Neural progenitor cell (in vitro differentiated cells): ENCODE results near the gene SH3TC1. TPM values are rescaled to one million over a fixed set of nuclear protein-coding genes. Genes with fewer than 3 reads are reported as not detected.

Experiments
- DNase-seq: peaks from one replicate; pipeline ENCODE4 v3.0.0-alpha.2; 2016; ENCODE audit warnings: low spot score
- H2AFZ ChIP-seq: fragments of 200-600 bp; sonication (generic); replicated peaks from 2 replicates; pipeline ENCODE4 v1.6.1; 2016; ENCODE audit warnings: antibody characterized with exemption
- H3F3A ChIP-seq: fragments of 200-600 bp; sonication (generic); 2 replicates; pipeline ENCODE4 v1.6.1; 2016; ENCODE audit warnings: antibody characterized with exemption, low read depth
- H3K27ac ChIP-seq: fragments of 200-600 bp; sonication (generic); 2 replicates; pipeline ENCODE4 v1.5.1; 2016; ENCODE audit warnings: mild to moderate bottlenecking
- H3K27me3 ChIP-seq: fragments of 200-600 bp; sonication (generic); 2 replicates; pipeline ENCODE4 v1.6.1; 2016; ENCODE audit warnings: mild to moderate bottlenecking, moderate library complexity
- H3K36me3 ChIP-seq: fragments of 200-600 bp; sonication (generic); 2 replicates; pipeline ENCODE4 v1.5.1; 2016
- H3K4me1 ChIP-seq: fragments of 200-600 bp; sonication (generic); 2 replicates; pipeline ENCODE4 v1.6.1; 2016; ENCODE audit warnings: mixed run types
- H3K4me2 ChIP-seq: fragments of 200-600 bp; sonication (generic); 2 replicates; pipeline ENCODE4 v1.6.1; 2016
- H3K4me3 ChIP-seq: fragments of 200-600 bp; sonication (generic); 2 replicates; pipeline ENCODE4 v1.5.1; 2016
- H3K79me2 ChIP-seq: fragments of 200-600 bp; sonication (generic); 2 replicates; pipeline ENCODE4 v1.6.1; 2016; ENCODE audit warnings: low read depth
- H3K9ac ChIP-seq: fragments of 200-600 bp; sonication (generic); 2 replicates; pipeline ENCODE4 v1.6.1; 2016
- H3K9me3 ChIP-seq: fragments of 200-600 bp; sonication (generic); 2 replicates; pipeline ENCODE4 v1.5.1; 2016; ENCODE audit warnings: low read depth
- H4K20me1 ChIP-seq: fragments of 200-600 bp; sonication (generic); 2 replicates; pipeline ENCODE4 v1.6.1; 2016; ENCODE audit warnings: low read depth
- H3K27ac Mint-ChIP-seq: 3 replicates; pipeline ENCODE4 v1.8.0; 2021; ENCODE audit warnings: mixed read lengths
- H3K27me3 Mint-ChIP-seq: 2 replicates; pipeline ENCODE4 v1.8.0; 2022; ENCODE audit warnings: low read depth, mild to moderate bottlenecking, inconsistent platforms, moderate library complexity, mixed read lengths; ENCODE audit not compliant: insufficient read depth
- H3K36me3 Mint-ChIP-seq: 3 replicates; pipeline ENCODE4 v1.8.0; 2021; ENCODE audit warnings: mixed read lengths
- H3K4me1 Mint-ChIP-seq: 3 replicates; pipeline ENCODE4 v1.8.0; 2021; ENCODE audit warnings: mixed read lengths
- H3K4me3 Mint-ChIP-seq: 3 replicates; pipeline ENCODE4 v1.8.0; 2021; ENCODE audit warnings: mild to moderate bottlenecking, moderate library complexity, mixed read lengths
- H3K9me3 Mint-ChIP-seq: 3 replicates; pipeline ENCODE4 v1.8.0; 2020; ENCODE audit warnings: mixed read lengths
- EZH2 ChIP-seq: fragments of 200-600 bp; sonication (generic); IDR thresholded peaks from 2 replicates; pipeline ENCODE4 v1.6.1; 2017; ENCODE audit warnings: antibody characterized with exemption, mild to moderate bottlenecking, moderate library complexity
- EZH2phosphoT487 ChIP-seq: fragments of 200-600 bp; sonication (generic); IDR thresholded peaks from 2 replicates; pipeline ENCODE4 v1.6.1; 2017; ENCODE audit warnings: antibody characterized with exemption
- total RNA-seq: library from RNA; depleted of rRNA; stranded (reverse); fragments of >200 nt; gene quantifications from 2 replicates; pipeline ENCODE4 v1.2.3, GENCODE V29; 2015; ENCODE audit warnings: low replicate concordance
- TF ChIP-seq, protein P1 (sequence below): fragments of 200-600 bp; sonication (generic); IDR thresholded peaks from 2 replicates; pipeline ENCODE4 v1.5.1; 2017; ENCODE audit warnings: antibody characterized with exemption, mild to moderate bottlenecking

Gene SH3TC1
- total RNA-seq, 1 donor from 2014 or later, result 0.22 TPM

GRCh38 chr4:8286719-8287342 lies 87.7 kb downstream of the SH3TC1 start:
- no peaks in the 10 kb centered on the region for H3K36me3 Mint-ChIP-seq

GRCh38 chr4:8287343-8288280 lies 88.5 kb downstream of the SH3TC1 start:
- Histone ChIP-seq H3K9me3 (no peaks in the 10 kb centered on the region), H3F3A (no peaks in the 10 kb centered on the region), H3K4me1 (no peaks in the 10 kb centered on the region), H4K20me1 (no peaks in the 10 kb centered on the region), H2AFZ (no peak overlapping the region), H3K4me2 (no peak overlapping the region), H3K4me3 (no peak overlapping the region), H3K36me3 (no peaks in the 10 kb centered on the region), H3K9ac (no peak overlapping the region), H3K79me2 (no peaks in the 10 kb centered on the region), H3K27ac (no peak overlapping the region), H3K27me3 (no peaks in the 10 kb centered on the region)
- no peak overlapping the region for H3K4me3 Mint-ChIP-seq
- H3K9me3 Mint-ChIP-seq, result no peaks in the 10 kb centered on the region
- H3K36me3 Mint-ChIP-seq, result no peaks in the 10 kb centered on the region
- TF ChIP-seq EZH2 (no peak), EZH2phosphoT487 (no peak)
- TF ChIP-seq, protein P1, sequence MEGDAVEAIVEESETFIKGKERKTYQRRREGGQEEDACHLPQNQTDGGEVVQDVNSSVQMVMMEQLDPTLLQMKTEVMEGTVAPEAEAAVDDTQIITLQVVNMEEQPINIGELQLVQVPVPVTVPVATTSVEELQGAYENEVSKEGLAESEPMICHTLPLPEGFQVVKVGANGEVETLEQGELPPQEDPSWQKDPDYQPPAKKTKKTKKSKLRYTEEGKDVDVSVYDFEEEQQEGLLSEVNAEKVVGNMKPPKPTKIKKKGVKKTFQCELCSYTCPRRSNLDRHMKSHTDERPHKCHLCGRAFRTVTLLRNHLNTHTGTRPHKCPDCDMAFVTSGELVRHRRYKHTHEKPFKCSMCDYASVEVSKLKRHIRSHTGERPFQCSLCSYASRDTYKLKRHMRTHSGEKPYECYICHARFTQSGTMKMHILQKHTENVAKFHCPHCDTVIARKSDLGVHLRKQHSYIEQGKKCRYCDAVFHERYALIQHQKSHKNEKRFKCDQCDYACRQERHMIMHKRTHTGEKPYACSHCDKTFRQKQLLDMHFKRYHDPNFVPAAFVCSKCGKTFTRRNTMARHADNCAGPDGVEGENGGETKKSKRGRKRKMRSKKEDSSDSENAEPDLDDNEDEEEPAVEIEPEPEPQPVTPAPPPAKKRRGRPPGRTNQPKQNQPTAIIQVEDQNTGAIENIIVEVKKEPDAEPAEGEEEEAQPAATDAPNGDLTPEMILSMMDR, result no peak
- H3K27ac Mint-ChIP-seq, result peak overlapping the region; percentile 14
- peaks cover 5% of the 10 kb centered on the region for H3K4me1 Mint-ChIP-seq
- no peak for DNase-seq
- peaks cover 5% of the 10 kb centered on the region for H3K27me3 Mint-ChIP-seq

More at GRCh38 chr4:8286719-8287342, 87.7 kb downstream of the SH3TC1 start:
- DNase-seq, result no peak
- H3K4me3 Mint-ChIP-seq, result no peak overlapping the region
- no peaks in the 10 kb centered on the region for H3K4me1 ChIP-seq
- no peak overlapping the region for H3K27ac ChIP-seq
- H3K4me2 ChIP-seq, result no peak overlapping the region
- no peaks in the 10 kb centered on the region for H3K9me3 Mint-ChIP-seq
- no peaks in the 10 kb centered on the region for H3K36me3 ChIP-seq
- peaks cover 5% of the 10 kb centered on the region for H3K27me3 Mint-ChIP-seq
- no peak overlapping the region for H3K4me3 ChIP-seq
- H2AFZ ChIP-seq, result no peak overlapping the region
- H3K9me3 ChIP-seq, result no peaks in the 10 kb centered on the region
- no peak for TF ChIP-seq EZH2phosphoT487
- TF ChIP-seq, protein P1, result no peak
- no peak for TF ChIP-seq EZH2
- H3K27ac Mint-ChIP-seq, result no peak overlapping the region
- peaks cover 5% of the 10 kb centered on the region for H3K4me1 Mint-ChIP-seq
- H3F3A ChIP-seq, result no peaks in the 10 kb centered on the region
- H4K20me1 ChIP-seq, result no peaks in the 10 kb centered on the region
- H3K79me2 ChIP-seq, result no peaks in the 10 kb centered on the region
- H3K27me3 ChIP-seq, result no peaks in the 10 kb centered on the region
- no peak overlapping the region for H3K9ac ChIP-seq

- Histone ChIP-seq H4K20me1 (no peaks in the 10 kb centered on the region), H3K27ac (no peak overlapping the region), H3K36me3 (no peaks in the 10 kb centered on the region), H3K9ac (no peak overlapping the region), H3K4me2 (no peak overlapping the region), H3K9me3 (no peaks in the 10 kb centered on the region), H3K4me1 (no peaks in the 10 kb centered on the region), H3K4me3 (no peak overlapping the region), H3K79me2 (no peaks in the 10 kb centered on the region), H2AFZ (no peak overlapping the region), H3K27me3 (no peaks in the 10 kb centered on the region), H3F3A (no peaks in the 10 kb centered on the region)
- H3K4me3 Mint-ChIP-seq, result no peak overlapping the region
- TF ChIP-seq, protein P1, result no peak
- TF ChIP-seq EZH2 (no peak), EZH2phosphoT487 (no peak)
- H3K36me3 Mint-ChIP-seq, result no peaks in the 10 kb centered on the region
- no peaks in the 10 kb centered on the region for H3K4me1 Mint-ChIP-seq
- no peak for DNase-seq
- no peaks in the 10 kb centered on the region for H3K9me3 Mint-ChIP-seq
- H3K27me3 Mint-ChIP-seq, result peaks cover 3% of the 10 kb centered on the region
- no peak overlapping the region for H3K27ac Mint-ChIP-seq
Measured at GRCh38 chr4:8289151-8289750, 90.2 kb downstream of the SH3TC1 start.
